22Rv1 (cell line): ENCODE data around the gene HPCAL4.

ENCODE experiments used
- CTCF ChIP-seq: fragments of 450-650 bp; IDR thresholded peaks from 2 replicates; pipeline ENCODE4 v1.5.1; 2017; ENCODE audit warnings: mild to moderate bottlenecking
- ZFX ChIP-seq: fragments of 450-650 bp; IDR thresholded peaks from 2 replicates; pipeline ENCODE4 v1.6.1; 2017; ENCODE audit warnings: antibody characterized with exemption, borderline replicate concordance

GRCh38 chr1:39653546-39654031, 37.6 kb downstream of the HPCAL4 start:
- TF ChIP-seq ZFX (no peak), CTCF (peak; percentile 95)
